GM12872 (cell line): ENCODE measurements around the gene RNF152.

Experiments used
- CTCF ChIP-seq: IDR thresholded peaks from 3 replicates; pipeline ENCODE4 v1.5.1; 2011; ENCODE audit warnings: low read depth, mild to moderate bottlenecking, low read length, moderate library complexity; ENCODE audit not compliant: insufficient read depth

RNF152 gene

GRCh38 chr18:61860302-61860701, 32.5 kb downstream of the RNF152 start:
- no peak for TF ChIP-seq CTCF

GRCh38 chr18:61859113-61859512, 33.7 kb downstream of the RNF152 start:
- TF ChIP-seq CTCF, result no peak

GRCh38 chr18:61856678-61857077, 36.1 kb downstream of the RNF152 start:
- TF ChIP-seq CTCF, result no peak

GRCh38 chr18:61855449-61856378, 37.1 kb downstream of the RNF152 start:
- TF ChIP-seq CTCF, result no peak

- no peak for TF ChIP-seq CTCF
Observed at GRCh38 chr18:61854578-61855448, 38.0 kb downstream of the RNF152 start.

GRCh38 chr18:61853855-61854254, 39.0 kb downstream of the RNF152 start:
- TF ChIP-seq CTCF, result no peak

GRCh38 chr18:61852496-61852895, 40.3 kb downstream of the RNF152 start:
- TF ChIP-seq CTCF, result no peak
